ENCODE measurements around the gene PSPH. TPM values are rescaled to one million over a fixed set of nuclear protein-coding genes. Genes with fewer than 3 reads are reported as not detected.
"Not testable (repeated sequence)": the region's sequence is repeated elsewhere in the genome, so short reads cannot be mapped to it uniquely, and the experiment has no call there.

The PSPH gene
- 16.2 TPM for polyA plus RNA-seq (2012; ENCODE audit: missing spikeins)

- peak; percentile 89 for DNase-seq (ENCODE audit: insufficient read length)
- peak; percentile 94 for FAIRE-seq
- TF ChIP-seq POLR2A (IDR thresholded peaks at IDR 0.05; ENCODE audit: low read depth, low read length) = peak; percentile 93
- TF ChIP-seq TAF1 (IDR thresholded peaks at IDR 0.05; ENCODE audit: borderline replicate concordance, low read depth, low read length) = peak; percentile 61; the same call in 1 of the 2 replicates
- TF ChIP-seq POLR2AphosphoS5 (IDR thresholded peaks at IDR 0.05; ENCODE audit: low read depth, low read length) = peak; percentile 95
Measured at GRCh38 chr7:56051339-56052191, at the start of gene PSPH, which contains the start of gene CCT6A. TSS of gene PSPH (minus strand) at chr7:56051444. CDS start at chr7:56021212, 30,232 bp downstream. TSS of gene CCT6A (plus strand) at chr7:56051765. CDS start at chr7:56051849, 84 bp downstream.

GRCh38 chr7:56099653-56100052 lies 48.4 kb upstream of the PSPH start:
- DNase-seq (ENCODE audit: insufficient read length) (no peak), FAIRE-seq (no peak)
- no peak for TF ChIP-seq TAF1 (IDR thresholded peaks at IDR 0.05; ENCODE audit: borderline replicate concordance, low read depth, low read length)
- no peak; the same call in 1 of the 2 replicates for TF ChIP-seq POLR2AphosphoS5 (IDR thresholded peaks at IDR 0.05; ENCODE audit: low read depth, low read length)
- no peak for TF ChIP-seq POLR2A (IDR thresholded peaks at IDR 0.05; ENCODE audit: low read depth, low read length)

GRCh38 chr7:56098187-56099008 lies 47.2 kb upstream of the PSPH start:
- DNase-seq (ENCODE audit: insufficient read length); FAIRE-seq: not testable (repeated sequence)

GRCh38 chr7:56097700-56098099 lies 46.5 kb upstream of the PSPH start:
- FAIRE-seq (no peak), DNase-seq (ENCODE audit: insufficient read length) (no peak)
- TF ChIP-seq TAF1 (IDR thresholded peaks at IDR 0.05; ENCODE audit: borderline replicate concordance, low read depth, low read length) = no peak
- 0 out of 2 replicates have a peak, but pooled peaks have one; percentile 20 for TF ChIP-seq POLR2A (IDR thresholded peaks at IDR 0.05; ENCODE audit: low read depth, low read length)

- FAIRE-seq = no peak
- TF ChIP-seq TAF1 (IDR thresholded peaks at IDR 0.05; ENCODE audit: borderline replicate concordance, low read depth, low read length) = no peak
- no peak for TF ChIP-seq POLR2AphosphoS5 (IDR thresholded peaks at IDR 0.05; ENCODE audit: low read depth, low read length)
- TF ChIP-seq POLR2A (IDR thresholded peaks at IDR 0.05; ENCODE audit: low read depth, low read length) = no peak
- DNase-seq (ENCODE audit: insufficient read length) = no peak
Measured at GRCh38 chr7:56092789-56093531, 41.7 kb upstream of the PSPH start, which contains the start of gene PHKG1. TSS of gene PHKG1 (minus strand) at chr7:56092952. CDS start at chr7:56088941, 4,011 bp downstream.

- not testable (repeated sequence) for FAIRE-seq; DNase-seq (ENCODE audit: insufficient read length)
Measured at GRCh38 chr7:56092388-56092787, 41.1 kb upstream of the PSPH start.

GRCh38 chr7:56091591-56091990 lies 40.3 kb upstream of the PSPH start:
- FAIRE-seq (no peak), DNase-seq (ENCODE audit: insufficient read length) (no peak)
- TF ChIP-seq POLR2A (IDR thresholded peaks at IDR 0.05; ENCODE audit: low read depth, low read length) (no peak), POLR2AphosphoS5 (IDR thresholded peaks at IDR 0.05; ENCODE audit: low read depth, low read length) (no peak), TAF1 (IDR thresholded peaks at IDR 0.05; ENCODE audit: borderline replicate concordance, low read depth, low read length) (no peak)

GRCh38 chr7:56087445-56087844 lies 36.2 kb upstream of the PSPH start:
- no peak for DNase-seq (ENCODE audit: insufficient read length)
- FAIRE-seq = no peak
- no peak for TF ChIP-seq POLR2AphosphoS5 (IDR thresholded peaks at IDR 0.05; ENCODE audit: low read depth, low read length)

GRCh38 chr7:56086761-56087160 lies 35.5 kb upstream of the PSPH start:
- DNase-seq (ENCODE audit: insufficient read length) = no peak
- no peak for TF ChIP-seq POLR2AphosphoS5 (IDR thresholded peaks at IDR 0.05; ENCODE audit: low read depth, low read length)
- TF ChIP-seq TAF1 (IDR thresholded peaks at IDR 0.05; ENCODE audit: borderline replicate concordance, low read depth, low read length) = no peak
- no peak for TF ChIP-seq POLR2A (IDR thresholded peaks at IDR 0.05; ENCODE audit: low read depth, low read length)
- FAIRE-seq = no peak

- no peak for TF ChIP-seq POLR2A (IDR thresholded peaks at IDR 0.05; ENCODE audit: low read depth, low read length)
- TF ChIP-seq POLR2AphosphoS5 (IDR thresholded peaks at IDR 0.05; ENCODE audit: low read depth, low read length) = peak; percentile 41
- no peak for FAIRE-seq
- DNase-seq (ENCODE audit: insufficient read length) = no peak
Measured at GRCh38 chr7:56083150-56083785, 32.0 kb upstream of the PSPH start.
